HFF-Myc (cell line): ENCODE results near the gene SF3B3.
"Not testable (repeated sequence)": the region's sequence is repeated elsewhere in the genome, so short reads cannot be mapped to it uniquely, and the experiment has no call there.

Source experiments
- DNase-seq: peaks from one replicate; pipeline ENCODE4 v3.0.0-alpha.2; 2011; ENCODE audit warnings: low read depth; ENCODE audit errors: extremely low read depth
- H3K4me3 ChIP-seq: replicated peaks from 2 replicates; pipeline ENCODE4 v1.5.1; 2011; ENCODE audit warnings: low read depth, mild to moderate bottlenecking, control low read depth, low read length
- CTCF ChIP-seq: IDR thresholded peaks from 2 replicates; pipeline ENCODE4 v1.5.1; 2012; ENCODE audit warnings: mild to moderate bottlenecking, low read depth, low read length, control low read depth; ENCODE audit errors: missing control alignments

SF3B3 gene

GRCh38 chr16:70612931-70613330, 89.3 kb downstream of the SF3B3 start:
- H3K4me3 ChIP-seq: no peak overlapping the region
- no peak for TF ChIP-seq CTCF
- no peak for DNase-seq

- TF ChIP-seq CTCF: no peak
- no peak overlapping the region for H3K4me3 ChIP-seq
- DNase-seq: no peak
Observed at GRCh38 chr16:70614208-70614951, 90.8 kb downstream of the SF3B3 start.

- no peak for TF ChIP-seq CTCF
- no peak overlapping the region for H3K4me3 ChIP-seq
- no peak for DNase-seq
Observed at GRCh38 chr16:70615945-70616344, 92.3 kb downstream of the SF3B3 start.

GRCh38 chr16:70621864-70622263, 98.2 kb downstream of the SF3B3 start:
- not testable (repeated sequence) for H3K4me3 ChIP-seq, DNase-seq
